Measurements from ENCODE around the gene SNAPIN.
"Not testable (repeated sequence)": the region's sequence is repeated elsewhere in the genome, so short reads cannot be mapped to it uniquely, and the experiment has no call there.

The SNAPIN gene

DNA sequence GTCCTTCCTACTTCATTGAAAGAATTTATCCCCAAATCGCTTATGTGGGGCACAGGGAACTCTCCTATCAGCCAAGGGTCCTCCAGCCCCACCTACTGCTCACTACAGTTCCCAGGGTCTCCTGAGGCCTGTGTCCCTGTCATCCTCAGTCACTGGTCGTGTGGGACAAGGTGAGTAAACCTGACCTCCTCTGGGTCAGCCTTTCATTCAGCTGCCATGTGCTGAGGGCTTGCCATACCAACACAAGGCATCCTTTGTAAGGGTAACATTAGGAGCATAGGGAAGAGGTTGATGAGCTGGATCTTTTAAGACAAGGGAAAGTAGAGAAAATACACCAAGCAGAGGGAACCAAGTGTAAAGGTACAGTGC lies 11.2 kb upstream of the SNAPIN start:
- DNase-seq: no peak

DNA sequence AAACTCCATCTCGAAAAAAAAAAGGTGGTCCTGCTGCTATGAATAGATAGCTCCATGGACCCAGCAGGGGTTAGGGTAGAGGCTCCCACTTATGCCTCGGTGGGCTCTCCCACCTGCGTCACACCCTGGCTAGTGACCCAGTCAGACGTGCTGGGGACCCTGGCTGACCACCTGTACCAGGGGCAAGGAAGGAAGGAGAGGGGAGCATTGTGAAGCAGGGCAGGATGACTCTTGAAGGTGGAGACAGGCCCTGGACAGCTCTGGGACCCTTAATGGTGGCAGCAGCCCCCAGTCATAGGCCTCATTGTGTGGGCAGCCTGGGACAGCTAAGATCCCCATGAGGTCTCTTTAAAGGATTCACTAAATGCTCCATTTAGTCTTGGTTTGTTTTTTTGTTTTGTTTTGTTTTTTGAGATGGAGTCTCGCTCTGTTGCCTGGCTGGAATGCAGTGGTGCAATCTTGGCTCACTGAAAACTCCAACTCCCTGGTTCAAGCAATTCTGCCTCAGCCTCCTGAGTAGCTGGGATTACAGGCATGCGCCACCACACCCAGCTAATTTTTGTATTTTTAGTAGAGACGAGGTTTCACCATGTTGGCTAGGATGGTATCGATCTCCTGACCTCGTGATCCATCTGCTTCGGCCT lies 10.4 kb upstream of the SNAPIN start:
- no peak for DNase-seq

DNA sequence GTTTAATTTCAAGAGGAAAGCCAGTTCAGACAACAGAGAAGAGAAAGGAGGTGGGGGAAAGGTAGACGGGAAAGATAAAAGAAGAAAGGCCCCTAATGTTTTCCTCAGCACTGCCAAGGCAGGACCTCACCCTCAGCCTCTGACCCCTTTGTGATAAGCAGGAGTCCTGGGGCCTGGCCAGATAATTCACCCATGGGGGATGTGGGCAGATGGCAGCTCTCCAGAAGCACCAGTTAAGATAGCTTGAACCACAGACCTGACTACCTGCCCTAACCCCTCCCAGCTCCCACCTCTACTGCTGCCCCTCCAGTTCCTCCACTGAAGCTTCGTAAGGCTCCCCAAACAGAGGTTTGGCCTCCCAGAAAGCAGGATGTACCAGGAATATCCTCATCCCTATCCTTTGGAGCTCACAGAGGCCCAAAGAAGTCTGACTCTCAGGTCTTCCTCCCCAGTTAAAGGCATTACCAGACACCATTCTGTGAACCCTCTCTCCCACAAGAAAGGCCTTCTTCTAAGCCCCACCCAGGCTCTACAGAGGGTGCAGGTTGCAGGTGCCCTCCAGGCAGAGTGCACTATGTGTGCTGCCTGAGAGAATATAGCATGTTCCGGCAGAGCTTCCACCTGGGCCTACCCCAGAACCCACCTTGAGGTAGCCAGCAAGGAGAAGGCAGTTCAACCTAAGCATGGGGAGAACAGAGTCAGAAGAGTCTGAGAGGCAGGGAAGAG lies 9.2 kb upstream of the SNAPIN start:
- no peak for DNase-seq

DNA sequence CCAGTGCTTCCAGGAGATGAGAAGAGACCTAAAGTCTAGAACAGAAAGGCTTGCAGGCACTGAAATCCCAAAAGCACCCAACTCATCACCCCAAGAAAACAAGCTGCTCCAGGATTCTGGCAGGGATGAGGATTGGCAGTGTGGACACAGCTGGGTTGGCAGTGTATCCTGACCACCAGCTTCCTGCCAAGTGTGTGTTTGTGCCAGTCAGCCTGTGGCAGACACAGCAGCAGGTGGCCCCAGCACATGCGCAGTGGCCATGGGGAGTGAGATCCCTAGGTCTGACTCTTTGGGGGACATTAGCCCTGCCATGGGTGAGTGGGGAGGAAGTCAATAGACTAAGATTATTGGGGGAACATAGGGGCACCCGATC lies 8.7 kb upstream of the SNAPIN start:
- no peak for DNase-seq

GRCh38 chr1:153651771-153652170 lies 6.7 kb upstream of the SNAPIN start:
- no peak for DNase-seq

DNA sequence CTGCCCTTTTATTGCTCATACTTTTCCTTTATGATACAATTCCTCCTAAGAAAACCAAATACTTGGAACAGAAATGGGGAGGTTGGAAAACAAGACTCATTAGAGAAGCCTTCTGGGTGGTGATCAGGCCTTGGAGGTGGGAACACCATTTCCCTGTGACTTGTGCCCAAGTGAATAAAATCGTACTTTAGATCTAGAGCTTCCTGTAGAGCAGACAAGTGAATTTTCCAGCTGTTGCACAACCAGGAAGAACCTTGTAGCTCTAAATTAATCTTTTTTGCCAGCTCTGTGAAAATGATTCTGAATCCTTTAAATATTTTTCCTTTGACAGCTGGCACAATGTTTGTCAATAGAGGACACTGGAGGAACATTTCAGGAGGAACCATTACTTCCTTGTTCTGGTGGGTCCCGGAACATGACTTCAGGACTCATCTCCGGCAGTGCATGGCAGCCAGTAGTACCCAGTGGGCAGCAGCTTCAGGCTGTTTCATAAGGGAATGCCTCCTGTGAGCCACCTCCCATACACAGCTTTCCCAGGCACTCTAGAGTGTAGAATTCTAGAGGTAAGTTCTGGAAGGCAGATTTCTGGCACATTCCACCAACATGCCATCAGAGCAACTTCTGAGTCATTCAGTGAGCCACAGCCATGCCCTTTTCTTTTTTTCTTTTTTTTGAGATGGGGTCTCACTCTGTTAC lies 5.5 kb upstream of the SNAPIN start:
- DNase-seq: peak; percentile 69

DNA sequence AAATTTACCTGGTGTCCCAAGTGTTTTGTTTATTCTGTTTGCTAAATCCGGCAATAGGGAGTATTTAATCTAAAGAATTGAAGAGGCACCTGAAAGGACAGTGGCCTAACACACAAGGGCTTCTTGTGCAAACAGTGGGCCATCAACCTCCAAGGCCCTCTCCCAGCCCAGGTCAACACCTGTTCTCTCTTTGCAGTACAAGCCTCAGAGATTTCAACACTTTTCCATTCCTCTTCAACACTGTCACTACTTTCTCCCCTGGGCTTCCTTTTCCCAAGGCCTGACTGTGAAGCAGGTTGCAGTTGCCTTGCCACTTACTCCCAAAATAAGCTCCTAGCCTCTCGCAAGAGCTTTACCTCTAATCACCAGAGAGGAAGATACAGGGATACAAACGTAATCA lies 3.2 kb upstream of the SNAPIN start:
- no peak for DNase-seq

DNA sequence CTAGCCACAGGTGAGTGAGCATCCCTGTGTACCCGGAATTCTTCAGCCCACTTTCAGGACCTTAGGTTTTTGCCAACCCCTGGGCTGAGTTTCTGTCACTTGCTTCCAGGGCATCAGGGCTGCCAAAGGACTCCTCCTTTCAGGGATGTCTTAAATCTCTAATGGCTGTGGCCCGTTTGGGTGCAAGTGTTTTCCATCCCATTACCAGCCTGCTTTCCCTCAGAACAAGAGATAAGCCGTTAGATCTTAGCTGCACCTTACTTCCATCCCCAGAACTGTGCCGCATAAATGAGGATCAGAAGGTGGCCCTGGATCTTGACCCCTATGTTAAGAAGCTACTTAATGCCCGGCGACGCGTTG lies 652 bp downstream of the SNAPIN start:
- no peak for DNase-seq

- no peak for DNase-seq
Measured at GRCh38 chr1:153659656-153660055, 1.2 kb downstream of the SNAPIN start.

DNA sequence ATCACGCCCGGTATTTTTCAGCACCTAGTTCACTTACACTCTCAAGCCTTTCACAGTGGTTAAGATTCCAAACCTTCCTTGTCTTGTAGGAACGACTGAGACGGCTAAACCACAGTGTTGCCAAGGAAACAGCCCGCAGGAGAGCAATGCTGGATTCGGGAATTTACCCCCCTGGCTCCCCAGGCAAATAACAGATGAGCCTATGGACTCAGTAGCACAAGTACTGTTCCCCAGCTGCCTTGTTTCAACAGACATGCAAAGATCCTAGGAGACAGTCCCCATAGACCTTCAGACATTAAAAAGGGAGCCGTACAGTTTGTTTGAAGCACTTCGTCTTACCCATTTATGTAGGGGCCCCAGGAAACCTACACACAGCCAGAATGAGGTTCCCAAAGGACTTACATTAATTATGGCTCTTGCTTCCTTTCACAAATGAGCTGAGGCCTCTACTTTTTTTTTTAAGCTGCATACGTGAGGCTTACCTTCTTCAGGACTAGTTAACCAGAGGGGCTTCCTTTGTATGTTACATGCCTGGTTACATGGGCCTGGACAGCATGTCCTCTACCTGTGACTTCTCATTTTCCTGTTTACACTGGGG lies 2.7 kb downstream of the SNAPIN start:
- DNase-seq: no peak

DNA sequence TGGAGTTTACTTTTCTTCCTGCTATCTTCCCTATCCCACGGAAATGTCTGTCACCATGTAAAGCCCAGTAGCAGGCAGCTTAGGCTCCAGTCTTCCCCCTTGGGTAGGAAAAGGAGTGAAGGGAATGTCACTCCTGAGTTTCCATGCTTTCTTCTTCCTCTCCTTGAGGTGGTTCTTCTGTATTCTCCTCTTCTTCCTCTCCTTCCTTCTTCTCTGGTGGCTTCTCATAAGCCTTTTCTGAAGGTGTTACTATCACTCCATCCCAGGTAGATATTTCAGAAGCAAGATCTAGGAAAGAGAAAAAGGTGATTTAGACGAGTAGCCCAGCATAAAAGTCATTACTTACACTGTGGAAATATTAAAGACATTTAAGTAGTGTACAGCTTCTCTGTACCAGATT lies 3.8 kb downstream of the SNAPIN start:
- DNase-seq: no peak

DNA sequence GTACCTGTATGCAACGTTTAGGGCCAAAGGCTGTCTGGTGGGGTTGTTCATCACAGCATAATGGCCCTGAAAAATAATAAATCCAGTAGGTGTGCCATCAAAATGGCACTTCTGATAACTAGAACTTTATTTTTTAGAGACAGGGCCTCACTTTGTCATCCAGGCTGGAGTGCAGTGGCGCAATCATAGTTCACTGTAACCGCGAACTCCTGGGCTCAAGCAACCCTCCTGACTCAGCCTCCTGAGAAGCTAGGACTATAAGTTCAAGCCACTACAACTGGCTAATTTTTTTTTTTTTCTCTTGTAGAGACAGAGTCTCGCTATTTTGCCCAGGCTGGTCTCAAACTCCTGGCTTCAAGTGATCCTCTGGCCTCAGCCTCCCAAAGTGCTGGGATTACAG lies 4.7 kb downstream of the SNAPIN start:
- no peak for DNase-seq

DNA sequence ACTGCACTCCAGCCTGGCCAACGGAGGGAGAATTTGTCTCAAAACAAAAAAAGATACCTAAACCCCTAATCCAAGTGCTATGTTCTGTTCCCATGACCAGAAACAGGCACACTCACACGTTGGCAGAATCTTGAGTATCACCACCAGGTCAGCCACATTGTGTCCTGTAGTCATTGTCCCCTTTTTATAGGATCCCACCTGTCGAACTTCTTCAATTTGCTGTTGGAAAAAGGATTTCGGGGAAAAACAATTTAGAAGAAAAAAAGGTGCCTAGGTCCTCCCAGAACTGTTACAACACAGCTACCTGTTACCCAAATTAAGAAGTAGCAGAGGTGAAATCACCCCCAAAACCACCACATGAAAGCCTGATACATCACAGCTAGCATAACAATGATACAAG lies 8.9 kb downstream of the SNAPIN start:
- no peak for DNase-seq

GRCh38 chr1:153668672-153669071 lies 10.2 kb downstream of the SNAPIN start:
- not testable (repeated sequence) for DNase-seq

GRCh38 chr1:153669606-153670005 lies 11.1 kb downstream of the SNAPIN start:
- DNase-seq: no peak

DNA sequence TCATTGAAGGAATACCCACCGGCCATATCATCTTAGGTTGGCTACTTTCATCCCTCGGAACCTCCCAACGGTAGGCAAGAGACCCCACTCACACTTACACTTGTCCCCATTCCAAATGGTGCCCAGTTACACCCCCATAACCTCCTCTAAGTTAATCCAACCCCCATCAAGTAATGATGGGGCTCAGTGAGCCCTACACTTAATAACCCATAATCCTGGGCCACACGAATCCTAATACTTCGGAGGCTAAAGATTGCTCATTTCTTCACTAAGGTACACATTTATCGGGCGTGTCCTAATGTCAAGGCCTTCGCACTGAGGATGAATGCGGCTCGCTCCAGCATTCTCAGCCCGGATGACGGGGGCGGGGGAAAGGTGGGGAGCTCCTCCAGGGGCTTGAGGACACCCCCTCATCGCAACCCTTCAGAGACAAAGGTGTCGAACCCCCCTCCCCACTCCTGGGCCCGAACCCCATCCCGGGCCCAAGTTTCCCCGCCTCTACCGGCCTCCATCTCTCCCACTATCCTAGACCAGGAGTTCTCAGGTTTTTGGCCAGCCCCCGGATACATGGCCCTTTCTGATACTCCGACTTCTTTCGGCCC lies 11.9 kb downstream of the SNAPIN start:
- DNase-seq: no peak

- DNase-seq: peak; percentile 99
Measured at GRCh38 chr1:153670859-153671627, 12.5 kb downstream of the SNAPIN start, which contains the start of gene ILF2. Gene ILF2 (minus strand): TSS chr1:153670993. CDS start chr1:153670922, 71 bp downstream.

GRCh38 chr1:153671628-153672353 lies 13.3 kb downstream of the SNAPIN start:
- not testable (repeated sequence) for DNase-seq

GRCh38 chr1:153673511-153673910 lies 15.0 kb downstream of the SNAPIN start:
- DNase-seq: no peak

- DNase-seq: no peak
Measured at GRCh38 chr1:153677718-153678518, 19.4 kb downstream of the SNAPIN start.
